Measurements from ENCODE around the gene KCTD19. TPM values are rescaled to one million over a fixed set of nuclear protein-coding genes. Genes with fewer than 3 reads are reported as not detected.
A peak's percentile ranks its signal among the peaks of the same experiment; 100 is the strongest.

The KCTD19 gene
- total RNA-seq, 1 experiment from 2014 or later = not detected

DNA sequence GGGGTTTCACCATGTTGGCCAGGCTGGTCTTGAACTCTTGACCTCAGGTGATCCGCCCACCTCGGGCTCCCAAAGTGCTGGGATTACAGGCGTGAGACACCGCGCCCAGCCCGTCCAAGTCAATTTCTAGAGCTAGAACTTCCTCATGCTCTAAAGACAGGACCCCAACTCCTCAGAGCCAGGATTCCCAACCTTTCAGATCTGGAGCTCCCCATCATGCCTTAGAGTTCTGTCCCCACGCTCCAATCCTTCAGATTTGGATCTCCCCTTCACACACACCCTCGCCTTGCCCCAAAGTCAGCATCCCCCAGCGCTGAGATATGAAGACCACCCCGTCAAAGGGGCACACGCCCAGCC is 448 bp downstream of the KCTD19 start:
- ChIA-PET CTCF (no interaction called here), POLR2A (ENCODE audit: unreplicated experiment) (no interaction called here)
- intact Hi-C loops (cut with micrococcal nuclease) = no loop called here
- H3K27me3 ChIP-seq (ENCODE audit: low read length) = no peaks in the 10 kb centered on the region
- H4K20me1 ChIP-seq (ENCODE audit: low read length) = no peaks in the 10 kb centered on the region
- H3F3A ChIP-seq (ENCODE audit: low read length, unreplicated experiment) = no peaks in the 10 kb centered on the region
- no peaks in the 10 kb centered on the region for H3K79me2 ChIP-seq (ENCODE audit: low read length)
- H3K9me2 ChIP-seq (replicated peaks; ENCODE audit: low read length) = no peaks in the 10 kb centered on the region
- no peaks in the 10 kb centered on the region for H3K9me3 ChIP-seq (ENCODE audit: low read length)
- H3K27ac ChIP-seq (ENCODE audit: low read length) = no peak overlapping the region
- H3K36me3 ChIP-seq (ENCODE audit: low read depth, low read length) = no peaks in the 10 kb centered on the region
- TF ChIP-seq EZH2phosphoT487 (IDR thresholded peaks at IDR 0.05; ENCODE audit: borderline replicate concordance, low read length) (no peak), EZH2 (IDR thresholded peaks at IDR 0.05; ENCODE audit: low read length, unreplicated experiment) (no peak)
- TF ChIP-seq, protein P1, sequence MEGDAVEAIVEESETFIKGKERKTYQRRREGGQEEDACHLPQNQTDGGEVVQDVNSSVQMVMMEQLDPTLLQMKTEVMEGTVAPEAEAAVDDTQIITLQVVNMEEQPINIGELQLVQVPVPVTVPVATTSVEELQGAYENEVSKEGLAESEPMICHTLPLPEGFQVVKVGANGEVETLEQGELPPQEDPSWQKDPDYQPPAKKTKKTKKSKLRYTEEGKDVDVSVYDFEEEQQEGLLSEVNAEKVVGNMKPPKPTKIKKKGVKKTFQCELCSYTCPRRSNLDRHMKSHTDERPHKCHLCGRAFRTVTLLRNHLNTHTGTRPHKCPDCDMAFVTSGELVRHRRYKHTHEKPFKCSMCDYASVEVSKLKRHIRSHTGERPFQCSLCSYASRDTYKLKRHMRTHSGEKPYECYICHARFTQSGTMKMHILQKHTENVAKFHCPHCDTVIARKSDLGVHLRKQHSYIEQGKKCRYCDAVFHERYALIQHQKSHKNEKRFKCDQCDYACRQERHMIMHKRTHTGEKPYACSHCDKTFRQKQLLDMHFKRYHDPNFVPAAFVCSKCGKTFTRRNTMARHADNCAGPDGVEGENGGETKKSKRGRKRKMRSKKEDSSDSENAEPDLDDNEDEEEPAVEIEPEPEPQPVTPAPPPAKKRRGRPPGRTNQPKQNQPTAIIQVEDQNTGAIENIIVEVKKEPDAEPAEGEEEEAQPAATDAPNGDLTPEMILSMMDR (conservative IDR thresholded peaks at IDR 0.05; ENCODE audit: low read depth, low read length) = no peak
- BruUV-seq (replicated peaks) = no TSS peak
- no peak overlapping the region for H3K9ac ChIP-seq (ENCODE audit: low read length)
- ATAC-seq (no peak), DNase-seq (no peak)
- H3K4me2 ChIP-seq (ENCODE audit: low read length) = no peak overlapping the region
- H2AFZ ChIP-seq (ENCODE audit: low read length) = no peak overlapping the region
- no peak overlapping the region for H3K4me3 ChIP-seq (ENCODE audit: low read length)
- peaks cover 5% of the 10 kb centered on the region; the same call in 1 of the 2 replicates for H3K4me1 ChIP-seq (ENCODE audit: insufficient read depth, low read length)

GRCh38 chr16:67317853-67318252 is 8.7 kb downstream of the KCTD19 start:
- TF ChIP-seq, protein P1 (conservative IDR thresholded peaks at IDR 0.05; ENCODE audit: low read depth, low read length) = no peak
- TF ChIP-seq EZH2 (IDR thresholded peaks at IDR 0.05; ENCODE audit: low read length, unreplicated experiment) (no peak), EZH2phosphoT487 (IDR thresholded peaks at IDR 0.05; ENCODE audit: borderline replicate concordance, low read length) (no peak)
- DNase-seq (no peak), ATAC-seq (no peak)
- Histone ChIP-seq H3K4me1 (ENCODE audit: insufficient read depth, low read length) (peaks cover 5% of the 10 kb centered on the region), H3K36me3 (ENCODE audit: low read depth, low read length) (no peaks in the 10 kb centered on the region), H3F3A (ENCODE audit: low read length, unreplicated experiment) (no peaks in the 10 kb centered on the region), H3K4me2 (ENCODE audit: low read length) (no peak overlapping the region), H3K9me3 (ENCODE audit: low read length) (no peaks in the 10 kb centered on the region), H2AFZ (ENCODE audit: low read length) (no peak overlapping the region), H3K79me2 (ENCODE audit: low read length) (no peaks in the 10 kb centered on the region), H3K27me3 (ENCODE audit: low read length) (no peaks in the 10 kb centered on the region), H4K20me1 (ENCODE audit: low read length) (no peaks in the 10 kb centered on the region), H3K4me3 (ENCODE audit: low read length) (no peak overlapping the region), H3K27ac (ENCODE audit: low read length) (no peak overlapping the region), H3K9ac (ENCODE audit: low read length) (no peak overlapping the region), H3K9me2 (replicated peaks; ENCODE audit: low read length) (no peaks in the 10 kb centered on the region)
- POLR2A ChIA-PET (ENCODE audit: unreplicated experiment) = no interaction called here
- intact Hi-C loops (cut with micrococcal nuclease) = no loop called here
- CTCF ChIA-PET = no interaction called here
- no TSS peak for BruUV-seq (replicated peaks)

- CTCF ChIA-PET = interaction anchor here (0.7 kb wide), 1 partner anchor 87 kb away, joined by 7 read pairs; no protein-coding TSS in a partner anchor
- peak; percentile 28 for ATAC-seq
- peak overlapping the region; percentile 11; the same call in 1 of the 2 replicates for H2AFZ ChIP-seq (ENCODE audit: low read length)
Observed at GRCh38 chr16:67312719-67313118, 13.8 kb downstream of the KCTD19 start.

More at GRCh38 chr16:67312719-67313118, 13.8 kb downstream of the KCTD19 start:
- Histone ChIP-seq H3K9me3 (ENCODE audit: low read length) (no peaks in the 10 kb centered on the region), H3F3A (ENCODE audit: low read length, unreplicated experiment) (no peaks in the 10 kb centered on the region), H3K4me3 (ENCODE audit: low read length) (0 out of 2 replicates have a peak overlapping the region, but pooled peaks have one; percentile 17), H3K4me1 (ENCODE audit: insufficient read depth, low read length) (peaks cover 21% of the 10 kb centered on the region), H3K9ac (ENCODE audit: low read length) (peak overlapping the region; percentile 72), H4K20me1 (ENCODE audit: low read length) (no peaks in the 10 kb centered on the region), H3K9me2 (replicated peaks; ENCODE audit: low read length) (no peaks in the 10 kb centered on the region), H3K27me3 (ENCODE audit: low read length) (no peaks in the 10 kb centered on the region), H3K36me3 (ENCODE audit: low read depth, low read length) (no peaks in the 10 kb centered on the region), H3K27ac (ENCODE audit: low read length) (peak overlapping the region; percentile 96), H3K4me2 (ENCODE audit: low read length) (peak overlapping the region; percentile 68), H3K79me2 (ENCODE audit: low read length) (no peaks in the 10 kb centered on the region)
- POLR2A ChIA-PET (ENCODE audit: unreplicated experiment) = no interaction called here
- DNase-seq = peak; percentile 55
- intact Hi-C loops (cut with micrococcal nuclease) = no loop called here
- TF ChIP-seq EZH2phosphoT487 (IDR thresholded peaks at IDR 0.05; ENCODE audit: borderline replicate concordance, low read length) (no peak), EZH2 (IDR thresholded peaks at IDR 0.05; ENCODE audit: low read length, unreplicated experiment) (no peak)
- TF ChIP-seq, protein P1 (conservative IDR thresholded peaks at IDR 0.05; ENCODE audit: low read depth, low read length) = no peak
- no TSS peak for BruUV-seq (replicated peaks)

All from PC-3 (cell line).